Ishikawa (cell line): ENCODE data around the gene FADS2.

Experiments used
- CEBPB ChIP-seq: IDR thresholded peaks from 2 replicates; pipeline ENCODE4 v1.6.1; 2012
- EGR1 ChIP-seq: IDR thresholded peaks from 2 replicates; pipeline ENCODE4 v1.6.1; 2012
- EP300 ChIP-seq: IDR thresholded peaks from 2 replicates; pipeline ENCODE4 v1.6.1; 2012; ENCODE audit warnings: borderline replicate concordance
- FOXM1 ChIP-seq: IDR thresholded peaks from 2 replicates; pipeline ENCODE4 v1.6.1; 2012; ENCODE audit warnings: low read depth, borderline replicate concordance
- MAX ChIP-seq: IDR thresholded peaks from 2 replicates; pipeline ENCODE4 v1.6.1; 2012
- NFIC ChIP-seq: IDR thresholded peaks from 2 replicates; pipeline ENCODE4 v1.6.1; 2012
- REST ChIP-seq: IDR thresholded peaks from 2 replicates; pipeline ENCODE4 v1.6.1; 2012; ENCODE audit warnings: low read depth, mild to moderate bottlenecking
- TAF1 ChIP-seq: IDR thresholded peaks from 2 replicates; pipeline ENCODE4 v1.6.1; 2012; ENCODE audit warnings: low read depth, mild to moderate bottlenecking
- TCF12 ChIP-seq: IDR thresholded peaks from 2 replicates; pipeline ENCODE4 v1.6.1; 2012; ENCODE audit warnings: low read depth
- USF1 ChIP-seq: IDR thresholded peaks from 2 replicates; pipeline ENCODE4 v1.6.1; 2012
- YY1 ChIP-seq: IDR thresholded peaks from 2 replicates; pipeline ENCODE4 v1.6.1; 2012; ENCODE audit warnings: low read depth
- ZBTB7A ChIP-seq: IDR thresholded peaks from 2 replicates; pipeline ENCODE4 v1.6.1; 2012; ENCODE audit warnings: low read depth

GRCh38 chr11:61795876-61796526 is 32.1 kb upstream of the FADS2 start:
- no peak for TF ChIP-seq CEBPB
- no peak for TF ChIP-seq NFIC
- no peak for TF ChIP-seq YY1
- no peak for TF ChIP-seq TAF1
- no peak for TF ChIP-seq MAX
- no peak for TF ChIP-seq TCF12
- TF ChIP-seq EGR1, result no peak
- no peak for TF ChIP-seq EP300
- no peak for TF ChIP-seq REST
- TF ChIP-seq USF1, result no peak
- TF ChIP-seq ZBTB7A, result no peak
- no peak for TF ChIP-seq FOXM1
